Ascending aorta (tissue), 2 donors: ENCODE data around the gene TMPRSS9. TPM values are rescaled to one million over a fixed set of nuclear protein-coding genes. Genes with fewer than 3 reads are reported as not detected.
A peak's percentile ranks its signal among the peaks of the same experiment; 100 is the strongest.

ENCODE experiments used
- DNase-seq, 2 donors: peaks; one replicate each; pipeline ENCODE4 v3.0.0-alpha.2; 2019; ENCODE audit warnings: low spot score in 2 of 2
- H3K27ac ChIP-seq, 2 donors: fragments of 200-600 bp; sonication (generic); one replicate each; pipeline ENCODE4 v1.5.1; 2016 to 2017; ENCODE audit warnings: mild to moderate bottlenecking in 1 of 2
- H3K27me3 ChIP-seq: fragments of 200-600 bp; sonication (generic); one replicate; pipeline ENCODE4 v1.5.1; 2017
- H3K36me3 ChIP-seq, 2 donors: fragments of 200-600 bp; sonication (generic); one replicate each; pipeline ENCODE4 v1.5.1; 2016
- H3K4me1 ChIP-seq, 2 donors: fragments of 200-600 bp; sonication (generic); one replicate each; pipeline ENCODE4 v1.5.1; 2016 to 2017; ENCODE audit warnings: mild to moderate bottlenecking in 1 of 2
- H3K4me3 ChIP-seq, 2 donors: fragments of 200-600 bp; sonication (generic); one replicate each; pipeline ENCODE4 v1.5.1; 2016 to 2017; ENCODE audit warnings: mild to moderate bottlenecking in 1 of 2
- H3K9me3 ChIP-seq, 2 donors: fragments of 200-600 bp; sonication (generic); one replicate each; pipeline ENCODE4 v1.5.1; 2016
- CTCF ChIP-seq, 3 experiments: fragments of 200-600 bp in 2 of 3; fragments of 450-650 bp in 1 of 3; sonication (generic) in 2 of 3; IDR thresholded peaks; one replicate each; pipeline ENCODE4 v1.5.1; 2016 to 2019; ENCODE audit warnings: antibody characterized with exemption in 3 of 3, mild to moderate bottlenecking in 1 of 3, moderate library complexity in 1 of 3
- intact Hi-C: fragments of 100-400 bp; cut with DNase I; formaldehyde crosslinking; loops from one replicate; pipeline ENCODE4 v1.15.1; 2023
- total RNA-seq: library from RNA; depleted of rRNA; stranded (reverse); fragments of >200 nt; gene quantifications from one replicate; pipeline ENCODE4 v1.1.0, GENCODE V29; 2016

Gene TMPRSS9
- total RNA-seq, 1 donor from 2014 or later, result not detected

GRCh38 chr19:2326699-2327360 is 33.2 kb upstream of the TMPRSS9 start:
- H3K4me3 ChIP-seq, result peak overlapping the region; percentile 73 to 84
- intact Hi-C loops, result no loop called here
- H3K27me3 ChIP-seq, result no peaks in the 10 kb centered on the region
- H3K9me3 ChIP-seq, result no peaks in the 10 kb centered on the region
- peaks cover 2 to 28% of the 10 kb centered on the region in 2 donors for H3K4me1 ChIP-seq
- TF ChIP-seq CTCF (IDR thresholded peaks at IDR 0.05), result no peak
- DNase-seq, result no peak
- H3K36me3 ChIP-seq, result peaks cover 10 to 26% of the 10 kb centered on the region in 2 donors
- no peak overlapping the region for H3K27ac ChIP-seq

- peaks cover 7 to 21% of the 10 kb centered on the region in 2 donors for H3K36me3 ChIP-seq
- peak overlapping the region; percentile 73 to 84 for H3K4me3 ChIP-seq
- intact Hi-C loops, result loop anchor here (1.0 to 2.0 kb wide), 3 partner anchors 57 to 231 kb away; partner anchors contain the start of genes PLEKHJ1 and SF3A2
- DNase-seq, result no peak
- TF ChIP-seq CTCF (IDR thresholded peaks at IDR 0.05), result no peak
- no peaks in the 10 kb centered on the region for H3K9me3 ChIP-seq
- peaks cover 2 to 34% of the 10 kb centered on the region in 2 donors for H3K4me1 ChIP-seq
- no peaks in the 10 kb centered on the region for H3K27me3 ChIP-seq
- peak overlapping the region in 1 of 2 donors; percentile 48 for H3K27ac ChIP-seq
Observed at GRCh38 chr19:2327773-2328400, 32.2 kb upstream of the TMPRSS9 start.

- Histone ChIP-seq H3K36me3 (peaks cover 7 to 14% of the 10 kb centered on the region in 2 donors), H3K9me3 (no peaks in the 10 kb centered on the region), H3K4me3 (peak within 1 kb of the TSS; percentile 73 to 84), H3K27me3 (no peaks in the 10 kb centered on the region), H3K27ac (peak within 1 kb of the TSS; percentile 48 to 64), H3K4me1 (peaks cover 2 to 34% of the 10 kb centered on the region in 2 donors)
- intact Hi-C loops, result loop anchor here (1.0 to 2.0 kb wide), 3 partner anchors 58 to 231 kb away; partner anchors contain the start of genes PLEKHJ1 and SF3A2
- DNase-seq, result peak; percentile 76 to 94
- TF ChIP-seq CTCF (IDR thresholded peaks at IDR 0.05), result no peak
Observed at GRCh38 chr19:2328401-2329148, 31.5 kb upstream of the TMPRSS9 start, which contains the start of the genes LSM7 and SPPL2B. Gene LSM7 (minus strand): TSS chr19:2328586. CDS start chr19:2328566, 20 bp downstream. Gene SPPL2B (plus strand): TSS chr19:2328684. CDS start chr19:2328710, 26 bp downstream.

- peak overlapping the region; percentile 73 to 84 for H3K4me3 ChIP-seq
- H3K4me1 ChIP-seq, result peaks cover 2 to 34% of the 10 kb centered on the region in 2 donors
- no peak for DNase-seq
- H3K27me3 ChIP-seq, result no peaks in the 10 kb centered on the region
- H3K27ac ChIP-seq, result no peak overlapping the region
- H3K9me3 ChIP-seq, result no peaks in the 10 kb centered on the region
- TF ChIP-seq CTCF (IDR thresholded peaks at IDR 0.05), result no peak
- intact Hi-C loops, result loop anchor here (2.0 kb wide), 2 partner anchors 58 to 92 kb away; partner anchors contain the start of genes PLEKHJ1 and SF3A2
- peaks cover 5 to 9% of the 10 kb centered on the region in 2 donors for H3K36me3 ChIP-seq
Observed at GRCh38 chr19:2329149-2329478, 31.0 kb upstream of the TMPRSS9 start.

GRCh38 chr19:2329501-2329916 is 30.6 kb upstream of the TMPRSS9 start:
- peaks cover 2 to 34% of the 10 kb centered on the region in 2 donors for H3K4me1 ChIP-seq
- H3K36me3 ChIP-seq, result peaks cover 2 to 5% of the 10 kb centered on the region in 2 donors
- intact Hi-C loops, result loop anchor here (2.0 kb wide), 2 partner anchors 59 to 93 kb away; partner anchors contain the start of genes PLEKHJ1 and SF3A2
- H3K27me3 ChIP-seq, result no peaks in the 10 kb centered on the region
- no peak overlapping the region for H3K27ac ChIP-seq
- H3K9me3 ChIP-seq, result no peaks in the 10 kb centered on the region
- no peak for TF ChIP-seq CTCF (IDR thresholded peaks at IDR 0.05)
- H3K4me3 ChIP-seq, result peak overlapping the region; percentile 73 to 84
- no peak for DNase-seq
